K562 (cell line): ENCODE measurements around the gene GRIA2. TPM values are rescaled to one million over a fixed set of nuclear protein-coding genes. Genes with fewer than 3 reads are reported as not detected.

Experiments used
- ATAC-seq: fragments of 200-7000 bp; cut with Tn5 transposase; 3 replicates; pipeline ENCODE4 v1.9.1; 2020; ENCODE audit warnings: moderate library complexity
- BruUV-seq: library from RNA; stranded (reverse); fragments of 400-500 nt; replicated peaks from 2 replicates; lab custom pipeline; 2021; lab: Mats Ljungman, UMichigan
- CTCF ChIA-PET: fragments of 300-600 bp; formaldehyde crosslinking; extraction: SDS; loops from one replicate; lab custom pipeline; 2021; ENCODE audit warnings: low intra/inter-chr PET ratio; lab: Yijun Ruan, JAX
- POLR2A ChIA-PET: fragments of 300-600, 350-650 bp; sonication (Branson Sonifier 250); formaldehyde crosslinking; extraction: SDS; loops from one replicate; lab custom pipeline; 2021; ENCODE audit warnings: antibody characterized with exemption, inconsistent platforms; lab: Yijun Ruan, JAX
- DNase-seq, 4 experiments: peaks; one replicate each; pipeline versions ENCODE4 v3.0.0 to v3.0.0-alpha.2; 2011 to 2018; ENCODE audit warnings: low spot score in 3 of 4, mixed read lengths in 3 of 4; ENCODE audit errors: extremely low read depth in 1 of 4
- FAIRE-seq: peaks from 2 replicates; lab custom pipeline; 2011; peaks lifted over from hg19 to GRCh38; lab: Jason Lieb, UNC
- H2AFZ ChIP-seq: 2 replicates; pipeline ENCODE4 v1.6.0; 2011; ENCODE audit warnings: low read depth, low read length, control low read depth, inconsistent platforms
- H3K27ac ChIP-seq: fragments of 200-600 bp; 3 replicates; pipeline ENCODE4 v1.8.0; 2011; ENCODE audit warnings: low read depth, mild to moderate bottlenecking, control low read depth, inconsistent platforms, low read length, moderate library complexity, mixed read lengths; ENCODE audit errors: extremely low read depth
- H3K27me3 ChIP-seq, 2 experiments: fragments of 300-600 bp in 1 of 2; 2 replicates in 1 of 2; 3 replicates in 1 of 2; pipeline versions ENCODE4 v1.6.0 to v1.8.0; 2011; ENCODE audit warnings: inconsistent platforms in 2 of 2, low read length in 2 of 2, mild to moderate bottlenecking in 1 of 2, mixed read lengths in 1 of 2, moderate library complexity in 1 of 2; ENCODE audit not compliant: control insufficient read depth in 2 of 2, insufficient read depth in 2 of 2
- H3K36me3 ChIP-seq: fragments of 300-600 bp; 3 replicates; pipeline ENCODE4 v1.8.0; 2011; ENCODE audit warnings: mild to moderate bottlenecking, low read length, inconsistent platforms; ENCODE audit not compliant: control insufficient read depth, insufficient read depth
- H3K4me1 ChIP-seq, 2 experiments: fragments of 200-600 bp in 1 of 2; replicated peaks in 1 of 2; 2 replicates in 1 of 2; 3 replicates in 1 of 2; pipeline versions ENCODE4 v1.5.1 to v1.8.0; 2011; ENCODE audit warnings: inconsistent platforms in 2 of 2, low read length in 2 of 2, mild to moderate bottlenecking in 1 of 2, mixed read lengths in 1 of 2, moderate library complexity in 1 of 2; ENCODE audit not compliant: control insufficient read depth in 2 of 2, insufficient read depth in 2 of 2
- H3K4me2 ChIP-seq: 2 replicates; pipeline ENCODE4 v1.6.1; 2011; ENCODE audit warnings: low read length, control low read depth, inconsistent platforms, mixed read lengths; ENCODE audit not compliant: insufficient read depth
- H3K4me3 ChIP-seq: fragments of 200-600 bp; sonication (generic), shearing (Covaris generic); 2 replicates; pipeline ENCODE4 v1.5.1; 2016; ENCODE audit warnings: control low read depth, inconsistent platforms
- H3K79me2 ChIP-seq: fragments of 200-600 bp; 3 replicates; pipeline ENCODE4 v1.8.0; 2011; ENCODE audit warnings: low read length, inconsistent platforms; ENCODE audit not compliant: control insufficient read depth, insufficient read depth
- H3K9ac ChIP-seq, 2 experiments: 2 replicates each; pipeline versions ENCODE4 v1.6.0 to v1.6.1; 2011; ENCODE audit warnings: low read depth in 2 of 2, low read length in 2 of 2, control low read depth in 1 of 2, inconsistent platforms in 1 of 2, mild to moderate bottlenecking in 1 of 2, mixed read lengths in 1 of 2; ENCODE audit not compliant: insufficient read depth in 1 of 2
- H3K9me1 ChIP-seq: one replicate; pipeline ENCODE4 v1.6.0; 2011; ENCODE audit warnings: inconsistent platforms, mild to moderate bottlenecking, low read length, moderate library complexity; ENCODE audit not compliant: control insufficient read depth, insufficient read depth
- H3K9me3 ChIP-seq: replicated peaks from 2 replicates; pipeline ENCODE4 v1.5.1; 2011; ENCODE audit warnings: low read depth, low read length, inconsistent platforms; ENCODE audit not compliant: control insufficient read depth, insufficient read depth
- H4K20me1 ChIP-seq: replicated peaks from 2 replicates; pipeline ENCODE4 v1.6.1; 2011; ENCODE audit warnings: low read length, inconsistent platforms, mixed read lengths; ENCODE audit not compliant: control insufficient read depth, insufficient read depth
- ARNT ChIP-seq, 2 experiments: fragments of 450-650 bp; IDR thresholded peaks; 2 replicates each; pipeline ENCODE4 v1.6.1; 2016; ENCODE audit warnings: mild to moderate bottlenecking in 1 of 2
- ATF2 ChIP-seq: sonication (generic); formaldehyde crosslinking; IDR thresholded peaks from 2 replicates; pipeline ENCODE4 v1.8.1; 2022; ENCODE audit warnings: missing genetic modification reagents
- BMI1 ChIP-seq: fragments of 150-350 bp; IDR thresholded peaks from 2 replicates; pipeline ENCODE4 v1.6.1; 2014; ENCODE audit warnings: low read length
- EGR1 ChIP-seq: fragments of 450-650 bp; conservative IDR thresholded peaks from 2 replicates; pipeline ENCODE4 v1.6.1; 2017; ENCODE audit warnings: mild to moderate bottlenecking
- ELF2 ChIP-seq: fragments of 250-450 bp; sonication (Bioruptor Pico); IDR thresholded peaks from 2 replicates; pipeline ENCODE4 v1.5.0; 2021; ENCODE audit warnings: mild to moderate bottlenecking
- ESRRB ChIP-seq: fragments of 250-450 bp; sonication (Bioruptor Pico); IDR thresholded peaks from 2 replicates; pipeline ENCODE4 v1.5.0; 2020; ENCODE audit warnings: mild to moderate bottlenecking, moderate library complexity, borderline replicate concordance
- ILF3 ChIP-seq: fragments of 450-650 bp; IDR thresholded peaks from 2 replicates; pipeline ENCODE4 v1.6.1; 2018; ENCODE audit warnings: antibody characterized with exemption, mild to moderate bottlenecking, moderate library complexity, borderline replicate concordance
- MCM7 ChIP-seq, 2 experiments: fragments of 450-650 bp; IDR thresholded peaks; 2 replicates each; pipeline ENCODE4 v1.6.1; 2016 to 2018
- NFRKB ChIP-seq: fragments of 450-650 bp; IDR thresholded peaks from 2 replicates; pipeline ENCODE4 v1.6.1; 2016; ENCODE audit warnings: low read depth
- PURB ChIP-seq: sonication (generic); formaldehyde crosslinking; IDR thresholded peaks from 2 replicates; pipeline ENCODE4 v1.9.0; 2021; ENCODE audit warnings: low read depth, mild to moderate bottlenecking, missing genetic modification reagents
- SAFB2 ChIP-seq: fragments of 200-400 bp; formaldehyde crosslinking; IDR thresholded peaks from 2 replicates; pipeline ENCODE4 v1.6.1; 2018; ENCODE audit warnings: borderline replicate concordance, low read length, low read depth, moderate library complexity; ENCODE audit not compliant: severe bottlenecking
- TCF15 ChIP-seq: fragments of 250-450 bp; sonication (Bioruptor Pico); IDR thresholded peaks from 2 replicates; pipeline ENCODE4 v1.8.0; 2022; ENCODE audit warnings: moderate library complexity, mild to moderate bottlenecking, inconsistent platforms
- U2AF2 ChIP-seq: fragments of 200-400 bp; formaldehyde crosslinking; optimal IDR thresholded peaks from 2 replicates; pipeline ENCODE3; 2017; ENCODE audit warnings: low read depth, mild to moderate bottlenecking, low read length
- ZNF398 ChIP-seq: fragments of 250-450 bp; sonication (Bioruptor Pico); IDR thresholded peaks from 2 replicates; pipeline ENCODE4 v1.8.0; 2021; ENCODE audit warnings: moderate library complexity, mild to moderate bottlenecking, inconsistent platforms
- ZNF518B ChIP-seq: fragments of 250-450 bp; sonication (Bioruptor Pico); IDR thresholded peaks from 2 replicates; pipeline ENCODE4 v1.5.0; 2021; ENCODE audit warnings: mild to moderate bottlenecking, moderate library complexity
- WGBS: fragments of 100-300 bp; shearing (Covaris generic); methylation state at CpG from one replicate; pipeline ENCODE4 v1.1.6; 2016; ENCODE audit warnings: low coverage, mixed read lengths; ENCODE audit not compliant: insufficient coverage; ENCODE audit errors: missing lambda C conversion rate; 5-methylcytosine and 5-hydroxymethylcytosine counted together
- in situ Hi-C: fragments of 300-500 bp; cut with MboI; formaldehyde crosslinking; loops from 4 replicates; pipeline ENCODE4 v1.15.0; 2018; ENCODE audit warnings: inconsistent platforms, mixed read lengths
- intact Hi-C: fragments of 100-400 bp; cut with micrococcal nuclease; formaldehyde crosslinking; loops from 2 replicates; pipeline ENCODE4 v1.14.2; 2022
- polyA plus RNA-seq, 8 experiments: library from polyadenylated mRNA; depleted of rRNA in 4 of 8; stranded (reverse) in 5 of 8; unstranded in 3 of 8; fragments of >200 nt; fragmentation: Nextera tagmentation in 2 of 8; fragmentation: Illumina TruSeq in 1 of 8; extraction: Ambion mirVana in 2 of 8; extraction: Trizol in 1 of 8; gene quantifications; 2 replicates each; pipeline versions ENCODE4 v1.2.1 to v1.2.3, GENCODE V29; 2011 to 2014; ENCODE audit warnings: inconsistent platforms in 1 of 8, missing spikeins in 1 of 8
- total RNA-seq, 7 experiments: library from RNA; depleted of rRNA in 6 of 7; stranded (reverse); fragments of >200 nt in 6 of 7; fragmentation: Illumina TruSeq in 2 of 7; extraction: Trizol in 2 of 7; gene quantifications; 2 replicates each; pipeline versions ENCODE4 v1.2.1 to v1.2.3, GENCODE V29; 2011 to 2021; ENCODE audit warnings: low replicate concordance in 1 of 7

GRIA2 gene
- total and polyA plus RNA-seq, 9 of the 15 experiments (the other 6 are each of a cell fraction or from before 2014, with no cell fraction given): 0.07 TPM; not detected in 8

GRCh38 chr4:157312702-157313101 is 92.2 kb downstream of the GRIA2 start (continued):
- TF ChIP-seq ZNF518B (CRISPR knock-in tag): no peak

GRCh38 chr4:157314906-157315305 is 94.4 kb downstream of the GRIA2 start:
- H3K4me2 ChIP-seq: no peak overlapping the region
- no peak for TF ChIP-seq ESRRB (CRISPR knock-in tag)
- no peak for TF ChIP-seq EGR1
- no peak for TF ChIP-seq ELF2 (CRISPR knock-in tag)
- no peak for TF ChIP-seq TCF15 (CRISPR knock-in tag)
- no peak for TF ChIP-seq MCM7 (IDR thresholded peaks at IDR 0.05)
- TF ChIP-seq ILF3: no peak
- no peak for TF ChIP-seq BMI1
- TF ChIP-seq ZNF398: no peak
- no peak for TF ChIP-seq U2AF2
- TF ChIP-seq ARNT (IDR thresholded peaks at IDR 0.05): no peak
- TF ChIP-seq ATF2: no peak
- no peak for TF ChIP-seq PURB (CRISPR knock-in tag)
- no peak for TF ChIP-seq NFRKB
- TF ChIP-seq SAFB2: no peak

More at GRCh38 chr4:157314906-157315305, 94.4 kb downstream of the GRIA2 start:
- no peaks in the 10 kb centered on the region for H3K9me1 ChIP-seq
- no peak overlapping the region for H3K4me3 ChIP-seq
- POLR2A ChIA-PET: no interaction called here
- 0% methylated on average over 1 of the region's 1 CpG for WGBS
- H3K27me3 ChIP-seq: no peaks in the 10 kb centered on the region
- CTCF ChIA-PET: no interaction called here
- H2AFZ ChIP-seq: no peak overlapping the region
- H3K79me2 ChIP-seq: no peaks in the 10 kb centered on the region
- no peaks in the 10 kb centered on the region for H3K9me3 ChIP-seq
- no TSS peak for BruUV-seq
- no peak for ATAC-seq
- no peaks in the 10 kb centered on the region for H3K4me1 ChIP-seq
- no peaks in the 10 kb centered on the region for H3K36me3 ChIP-seq
- no peak overlapping the region for H3K9ac ChIP-seq
- no peaks in the 10 kb centered on the region for H4K20me1 ChIP-seq
- intact Hi-C loops (no loop called here), in situ Hi-C loops (no loop called here)
- H3K27ac ChIP-seq: no peak overlapping the region
- no peak for DNase-seq
- no peak for FAIRE-seq
